Measurements from ENCODE around the gene BCL11B.

The BCL11B gene

GRCh38 chr14:99133636-99134515 lies 138.1 kb downstream of the BCL11B start:
- in situ Hi-C loops (cut with MboI; ENCODE audit: low pct_unique_long_range_greater_than_20kb, low sequenced_read_pairs): no loop called here
- no peak for DNase-seq

- no peak for DNase-seq
- in situ Hi-C loops (cut with MboI; ENCODE audit: low pct_unique_long_range_greater_than_20kb, low sequenced_read_pairs): no loop called here
Measured at GRCh38 chr14:99132821-99133635, 139.0 kb downstream of the BCL11B start.

GRCh38 chr14:99131632-99132271 lies 140.2 kb downstream of the BCL11B start:
- in situ Hi-C loops (cut with MboI; ENCODE audit: low pct_unique_long_range_greater_than_20kb, low sequenced_read_pairs): no loop called here

GRCh38 chr14:99129998-99130397 lies 142.0 kb downstream of the BCL11B start:
- in situ Hi-C loops (cut with MboI; ENCODE audit: low pct_unique_long_range_greater_than_20kb, low sequenced_read_pairs): no loop called here
- no peak for DNase-seq

More at GRCh38 chr14:99131632-99132271, 140.2 kb downstream of the BCL11B start:
- no peak for DNase-seq

GRCh38 chr14:99129211-99129696 lies 142.7 kb downstream of the BCL11B start:
- in situ Hi-C loops (cut with MboI; ENCODE audit: low pct_unique_long_range_greater_than_20kb, low sequenced_read_pairs): no loop called here
- no peak for DNase-seq

GRCh38 chr14:99128185-99128584 lies 143.8 kb downstream of the BCL11B start:
- no peak for DNase-seq
- in situ Hi-C loops (cut with MboI; ENCODE audit: low pct_unique_long_range_greater_than_20kb, low sequenced_read_pairs): no loop called here

- in situ Hi-C loops (cut with MboI; ENCODE audit: low pct_unique_long_range_greater_than_20kb, low sequenced_read_pairs): no loop called here
- DNase-seq: no peak
Measured at GRCh38 chr14:99127651-99128167, 144.3 kb downstream of the BCL11B start.

GRCh38 chr14:99125616-99126431 lies 146.2 kb downstream of the BCL11B start:
- in situ Hi-C loops (cut with MboI; ENCODE audit: low pct_unique_long_range_greater_than_20kb, low sequenced_read_pairs): no loop called here
- DNase-seq: no peak

GRCh38 chr14:99125113-99125512 lies 146.9 kb downstream of the BCL11B start:
- in situ Hi-C loops (cut with MboI; ENCODE audit: low pct_unique_long_range_greater_than_20kb, low sequenced_read_pairs): no loop called here

GRCh38 chr14:99124482-99125105 lies 147.4 kb downstream of the BCL11B start:
- in situ Hi-C loops (cut with MboI; ENCODE audit: low pct_unique_long_range_greater_than_20kb, low sequenced_read_pairs): no loop called here
- no peak for DNase-seq

More at GRCh38 chr14:99125113-99125512, 146.9 kb downstream of the BCL11B start:
- no peak for DNase-seq

GRCh38 chr14:99123208-99123870 lies 148.7 kb downstream of the BCL11B start:
- DNase-seq: no peak
- in situ Hi-C loops (cut with MboI; ENCODE audit: low pct_unique_long_range_greater_than_20kb, low sequenced_read_pairs): no loop called here

- in situ Hi-C loops (cut with MboI; ENCODE audit: low pct_unique_long_range_greater_than_20kb, low sequenced_read_pairs): no loop called here
- DNase-seq: no peak
Measured at GRCh38 chr14:99122521-99123125, 149.4 kb downstream of the BCL11B start.

GRCh38 chr14:99121319-99121875 lies 150.6 kb downstream of the BCL11B start:
- DNase-seq: no peak
- in situ Hi-C loops (cut with MboI; ENCODE audit: low pct_unique_long_range_greater_than_20kb, low sequenced_read_pairs): no loop called here

- no peak for DNase-seq
- in situ Hi-C loops (cut with MboI; ENCODE audit: low pct_unique_long_range_greater_than_20kb, low sequenced_read_pairs): no loop called here
Measured at GRCh38 chr14:99120526-99121318, 151.3 kb downstream of the BCL11B start.

GRCh38 chr14:99119554-99120525 lies 152.2 kb downstream of the BCL11B start:
- in situ Hi-C loops (cut with MboI; ENCODE audit: low pct_unique_long_range_greater_than_20kb, low sequenced_read_pairs): no loop called here
- DNase-seq: no peak

Measured in KBM-7 (cell line).